ENCODE measurements around the gene XRCC3.

The XRCC3 gene

GRCh38 chr14:103738701-103739451 lies 23.6 kb upstream of the XRCC3 start:
- no peak for DNase-seq (ENCODE audit: low spot score)

DNA sequence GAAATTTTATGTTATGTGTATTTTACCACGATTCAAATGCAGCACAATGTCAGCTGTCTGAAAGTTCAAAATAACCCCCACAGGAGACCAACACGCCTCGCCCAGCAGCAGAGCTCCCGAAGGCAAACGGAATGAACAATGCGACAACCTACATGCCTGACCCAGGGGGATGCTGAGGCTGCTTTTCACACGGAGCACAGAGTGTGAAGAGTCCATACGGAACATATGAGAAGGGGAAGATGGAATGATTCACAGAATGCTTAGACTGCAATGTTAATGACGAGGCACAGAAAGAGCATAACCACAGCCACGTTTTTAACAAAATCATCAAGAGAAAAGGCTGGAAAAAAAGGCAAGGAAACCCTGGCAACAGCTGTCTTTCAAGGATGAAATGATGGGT lies 22.9 kb upstream of the XRCC3 start:
- DNase-seq (ENCODE audit: low spot score) = no peak

DNA sequence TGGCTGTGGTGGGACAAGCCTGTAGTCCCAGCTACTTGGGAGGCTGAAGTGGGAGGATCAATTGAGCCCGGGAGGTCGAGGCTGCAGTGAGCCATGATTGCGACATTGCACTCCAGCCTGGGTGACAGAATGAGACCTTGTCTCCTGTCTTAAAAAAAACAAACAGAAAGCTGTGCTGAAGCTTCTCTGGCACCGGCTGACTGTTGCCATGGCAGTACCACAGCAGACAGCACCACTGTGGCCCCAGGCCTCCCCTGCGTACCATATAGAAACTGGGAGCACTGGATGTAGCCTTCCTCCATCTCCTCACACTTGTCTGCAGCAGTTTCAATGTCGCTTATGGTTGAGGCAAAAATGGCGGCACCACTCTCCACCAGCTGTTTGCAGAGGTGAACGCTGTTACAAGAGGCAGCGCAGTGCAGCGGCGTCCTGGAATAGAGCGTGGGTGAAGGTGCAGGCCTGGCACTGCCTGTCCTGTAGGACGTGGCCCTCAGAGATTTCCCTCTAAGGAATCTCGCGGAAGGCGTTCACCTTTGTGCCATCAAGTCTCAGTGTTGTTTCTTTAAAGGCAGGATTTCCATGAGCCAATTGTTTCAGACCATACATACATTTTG lies 22.3 kb upstream of the XRCC3 start:
- no peak for DNase-seq (ENCODE audit: low spot score)

GRCh38 chr14:103736546-103737431 lies 21.5 kb upstream of the XRCC3 start:
- no peak for DNase-seq (ENCODE audit: low spot score)

DNA sequence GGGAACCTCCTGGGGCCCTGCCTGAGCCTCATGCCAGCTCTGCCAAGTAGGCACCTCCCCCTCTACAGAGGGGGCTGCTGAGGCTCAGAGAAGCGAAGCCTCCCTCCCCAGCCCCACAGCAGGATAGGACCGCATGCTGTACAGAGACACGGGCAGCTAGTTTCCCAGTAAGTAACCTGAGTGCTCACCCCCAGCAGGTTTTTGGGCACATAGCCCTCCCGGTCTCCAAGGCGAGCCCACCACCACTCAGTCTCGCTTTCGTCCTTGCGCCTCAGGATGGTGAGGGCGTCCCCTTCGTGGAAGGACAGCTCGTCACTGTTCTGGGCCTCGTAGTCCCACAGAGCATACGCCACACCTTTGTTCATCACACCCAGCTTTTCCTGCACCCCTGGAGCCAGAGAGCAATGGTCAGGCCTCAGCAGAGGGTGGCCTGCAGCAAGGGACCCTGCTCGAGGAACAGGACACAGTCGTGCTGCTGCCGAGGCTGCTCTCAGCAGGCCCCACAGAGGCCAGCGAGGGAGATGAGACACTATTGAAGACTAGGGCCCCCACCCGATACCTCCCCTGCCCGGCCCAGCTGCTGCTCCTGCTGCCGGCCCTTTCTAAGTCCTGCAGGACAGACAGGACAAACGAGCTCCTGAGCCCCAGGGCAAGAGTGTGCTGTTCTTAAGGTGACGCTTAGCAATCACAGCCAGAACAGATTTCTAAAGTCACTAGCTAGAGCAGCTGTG lies 20.7 kb upstream of the XRCC3 start:
- DNase-seq (ENCODE audit: low spot score) = no peak

DNA sequence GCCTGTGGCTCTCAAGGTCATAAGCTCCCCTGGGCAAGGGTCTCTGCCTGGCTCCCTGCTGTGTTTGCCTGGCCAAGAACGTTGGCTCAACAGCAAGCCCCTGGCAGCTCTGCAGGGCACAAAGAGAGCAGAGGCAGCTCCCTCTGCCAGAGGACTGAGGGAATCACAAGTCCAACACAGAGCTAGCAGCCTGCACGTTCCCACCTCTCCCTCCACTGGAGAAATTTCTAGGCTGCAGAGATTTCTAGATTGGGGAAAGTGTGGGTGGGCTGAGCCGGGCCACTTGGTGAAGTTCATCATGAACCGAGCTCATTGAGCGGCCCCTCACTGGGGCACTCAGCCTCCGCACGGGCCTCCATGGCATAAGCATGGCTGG lies 20.2 kb upstream of the XRCC3 start:
- no peak for DNase-seq (ENCODE audit: low spot score)

GRCh38 chr14:103735022-103735421 lies 19.8 kb upstream of the XRCC3 start:
- no peak for DNase-seq (ENCODE audit: low spot score)

GRCh38 chr14:103734081-103734888 lies 19.0 kb upstream of the XRCC3 start:
- DNase-seq (ENCODE audit: low spot score) = no peak

DNA sequence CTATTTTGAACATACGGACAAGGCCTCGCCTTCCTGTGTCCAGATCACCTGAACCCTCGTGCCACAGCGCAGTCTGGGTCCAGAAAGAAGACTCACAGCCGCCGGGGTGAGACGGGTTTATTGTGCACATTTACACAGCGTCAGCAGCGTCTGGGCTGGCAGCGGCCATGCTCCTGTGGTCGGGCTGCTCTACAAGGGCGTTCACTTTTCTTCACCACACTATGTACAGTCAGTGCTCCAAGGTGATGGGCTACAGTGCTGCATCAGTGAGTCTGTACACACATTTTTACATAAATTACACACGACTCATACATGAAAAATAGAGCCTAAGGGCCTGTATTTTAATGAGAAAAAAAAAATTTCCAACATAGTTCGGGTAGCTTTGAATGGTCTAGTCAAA lies 18.4 kb upstream of the XRCC3 start:
- no peak for DNase-seq (ENCODE audit: low spot score)

DNA sequence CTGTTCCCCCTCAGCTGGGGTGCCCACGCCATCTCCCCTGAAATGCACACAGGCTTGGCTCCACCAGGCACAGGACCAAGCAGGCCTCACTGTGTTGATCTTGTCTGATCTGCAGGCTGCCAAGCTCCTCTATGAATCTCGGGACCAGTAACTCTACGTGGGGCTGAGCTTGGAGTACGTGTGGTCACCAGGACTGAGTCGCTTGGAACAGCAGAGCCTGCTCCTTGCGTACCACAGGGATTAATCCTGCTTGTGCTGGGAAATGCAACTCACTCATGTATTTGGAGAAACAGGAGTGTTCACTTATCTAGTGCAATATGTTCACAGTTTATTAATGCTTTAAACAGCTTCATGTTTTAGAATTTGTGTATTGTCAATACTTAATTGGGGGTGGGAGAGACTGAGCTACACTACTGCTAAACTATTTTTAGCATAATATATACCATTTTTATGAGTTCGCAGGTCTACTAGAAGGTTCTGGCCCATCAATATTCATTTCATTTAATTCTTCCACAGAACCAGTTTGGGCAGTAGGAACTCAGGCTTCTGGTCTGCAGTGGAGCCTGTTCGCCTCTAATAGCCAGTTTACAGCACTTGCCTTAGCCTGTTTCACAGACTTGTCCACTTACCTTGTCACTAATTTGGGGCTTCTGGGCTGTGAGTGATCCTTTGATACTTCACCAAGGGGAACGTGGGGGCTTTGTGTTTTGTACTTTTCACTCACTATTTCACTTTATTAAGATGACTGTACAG lies 17.8 kb upstream of the XRCC3 start:
- DNase-seq (ENCODE audit: low spot score) = no peak

GRCh38 chr14:103731916-103732867 lies 16.9 kb upstream of the XRCC3 start:
- no peak for DNase-seq (ENCODE audit: low spot score)

DNA sequence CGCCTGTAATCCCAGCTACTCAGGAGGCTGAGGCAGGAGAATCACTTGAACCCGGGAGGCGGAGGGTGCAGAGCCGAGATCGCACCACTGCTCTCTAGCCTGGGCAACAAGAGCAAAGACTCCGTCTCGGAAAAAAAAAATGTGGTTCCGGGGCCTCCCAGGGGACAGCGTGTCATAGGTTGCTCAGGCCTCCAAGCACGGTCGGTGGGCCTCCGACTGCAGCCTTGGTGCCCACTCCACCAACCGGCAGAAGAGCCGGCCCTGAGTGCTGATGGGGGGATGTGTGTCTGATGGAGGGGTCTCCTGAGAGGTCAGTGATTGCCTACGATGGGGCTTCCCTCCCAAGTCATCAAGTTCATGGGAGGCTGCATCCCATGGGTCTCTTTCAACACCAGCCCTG lies 16.2 kb upstream of the XRCC3 start:
- no peak for DNase-seq (ENCODE audit: low spot score)

- DNase-seq (ENCODE audit: low spot score) = no peak
Measured at GRCh38 chr14:103730490-103731035, 15.3 kb upstream of the XRCC3 start.

GRCh38 chr14:103729496-103730448 lies 14.5 kb upstream of the XRCC3 start:
- DNase-seq (ENCODE audit: low spot score) = no peak

GRCh38 chr14:103728721-103729120 lies 13.5 kb upstream of the XRCC3 start:
- no peak for DNase-seq (ENCODE audit: low spot score)

DNA sequence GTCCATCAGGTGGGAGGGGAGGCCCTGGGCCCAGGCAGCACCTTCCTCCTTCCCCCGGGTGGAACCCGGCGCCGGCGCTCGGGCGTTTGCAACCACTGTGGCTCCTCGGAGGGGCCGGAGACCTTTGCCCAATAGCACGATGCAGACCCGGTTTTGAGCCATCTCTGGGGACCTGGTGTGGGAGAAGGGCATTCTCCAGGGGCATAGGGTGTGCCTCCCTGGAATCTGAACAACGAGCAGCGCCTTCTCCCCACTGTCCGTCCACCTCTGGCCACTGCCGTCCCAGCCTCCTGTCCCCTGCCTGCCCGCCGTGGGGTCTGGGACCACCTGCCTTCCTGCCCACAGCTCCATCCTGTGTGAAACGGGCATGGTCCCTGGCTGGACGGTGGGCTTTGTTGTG lies 12.9 kb upstream of the XRCC3 start:
- DNase-seq (ENCODE audit: low spot score) = no peak

DNA sequence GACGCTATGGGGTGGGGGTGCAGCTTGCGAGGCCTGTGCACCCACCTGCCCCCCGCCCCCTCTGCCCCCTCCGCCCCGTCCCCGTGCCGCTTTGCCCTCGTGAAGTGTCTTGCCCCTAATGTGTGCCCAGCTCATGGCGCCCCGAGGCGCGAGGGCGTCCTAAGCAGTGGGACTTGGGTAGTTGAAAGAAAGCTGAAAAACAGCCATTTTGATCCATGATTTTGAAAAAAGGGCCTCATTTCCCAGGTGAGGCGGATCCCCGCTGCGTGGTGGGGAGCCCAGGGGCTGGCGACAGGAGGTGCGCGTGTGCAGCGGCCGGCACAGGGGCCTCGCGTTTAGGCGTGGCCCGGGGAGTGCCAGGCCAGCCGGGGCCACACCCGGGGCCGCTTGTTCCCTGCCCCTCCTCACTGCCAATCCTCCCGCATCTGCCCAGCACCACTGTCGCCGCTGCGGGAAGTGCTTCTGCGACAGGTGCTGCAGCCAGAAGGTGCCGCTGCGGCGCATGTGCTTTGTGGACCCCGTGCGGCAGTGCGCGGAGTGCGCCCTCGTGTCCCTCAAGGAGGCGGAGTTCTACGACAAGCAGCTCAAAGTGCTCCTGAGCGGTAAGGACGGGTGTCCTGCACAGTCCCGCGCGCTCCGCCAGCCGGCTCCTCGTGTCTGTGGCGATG lies 12.2 kb upstream of the XRCC3 start:
- DNase-seq (ENCODE audit: low spot score) = no peak

GRCh38 chr14:103726474-103726873 lies 11.2 kb upstream of the XRCC3 start:
- DNase-seq (ENCODE audit: low spot score) = no peak
